A549 (cell line): ENCODE results near the gene PGLYRP1. TPM values are rescaled to one million over a fixed set of nuclear protein-coding genes. Genes with fewer than 3 reads are reported as not detected.

Source experiments
- ATAC-seq, 2 experiments: fragments of 200-7000 bp in 1 of 2; fragments of >200 bp in 1 of 2; cut with Nextera tagmentation in 1 of 2; cut with Tn5 transposase in 1 of 2; 3 replicates each; pipeline versions ENCODE4 v1.8.0 to v1.9.1; 2018 to 2020; ENCODE audit warnings: mild to moderate bottlenecking in 1 of 2, moderate library complexity in 1 of 2
- CTCF ChIA-PET: fragments of 300-600 bp; sonication (Branson Sonifier 250); formaldehyde crosslinking; extraction: SDS; loops from one replicate; lab custom pipeline; 2021; ENCODE audit warnings: antibody characterized with exemption, inconsistent platforms; lab: Yijun Ruan, JAX
- POLR2A ChIA-PET: fragments of 350-600 bp; formaldehyde crosslinking; extraction: SDS; loops from one replicate; lab custom pipeline; 2021; ENCODE audit warnings: antibody characterized with exemption, inconsistent platforms; lab: Yijun Ruan, JAX
- DNase-seq, 2 experiments: peaks; one replicate each; pipeline versions ENCODE4 v3.0.0 to v3.0.0-alpha.2; 2011 to 2016; ENCODE audit warnings: low read depth in 1 of 2, low spot score in 1 of 2
- FAIRE-seq: peaks from 2 replicates; lab custom pipeline; 2011; peaks lifted over from hg19 to GRCh38; lab: Jason Lieb, UNC
- H3K27ac ChIP-seq, 2 experiments: fragments of >200 bp; sonication (Bioruptor Twin); formaldehyde crosslinking; 3 replicates each; pipeline ENCODE4 v1.5.1; 2016 to 2017
- H3K4me1 ChIP-seq: fragments of >200 bp; sonication (Bioruptor Twin); formaldehyde crosslinking; 3 replicates; pipeline ENCODE4 v1.6.1; 2016
- H3K4me2 ChIP-seq: fragments of >200 bp; sonication (Bioruptor Twin); formaldehyde crosslinking; 3 replicates; pipeline ENCODE4 v1.6.1; 2016
- H3K4me3 ChIP-seq: fragments of >200 bp; sonication (Bioruptor Twin); formaldehyde crosslinking; 3 replicates; pipeline ENCODE4 v1.5.1; 2016
- H3K9me3 ChIP-seq: fragments of >200 bp; sonication (Bioruptor Twin); formaldehyde crosslinking; 3 replicates; pipeline ENCODE4 v1.6.1; 2016
- CEBPB ChIP-seq, 2 experiments: fragments of >200 bp in 1 of 2; sonication (Bioruptor Twin) in 1 of 2; formaldehyde crosslinking in 1 of 2; IDR thresholded peaks; 2 replicates each; pipeline ENCODE4 v1.6.1; 2012 to 2016
- CHD4 ChIP-seq: fragments of 200-600 bp; sonication (generic); IDR thresholded peaks from 2 replicates; pipeline ENCODE4 v1.6.1; 2016; ENCODE audit warnings: antibody characterized with exemption, mild to moderate bottlenecking, borderline replicate concordance
- HEYL ChIP-seq: fragments of 250-450 bp; sonication (Bioruptor Pico); IDR thresholded peaks from 2 replicates; pipeline ENCODE4 v1.8.0; 2021; ENCODE audit warnings: mild to moderate bottlenecking, moderate library complexity
- HMGXB4 ChIP-seq: fragments of 250-450 bp; sonication (Bioruptor Pico); IDR thresholded peaks from 2 replicates; pipeline ENCODE4 v1.5.0; 2021; ENCODE audit warnings: mild to moderate bottlenecking, moderate library complexity, borderline replicate concordance
- JUN ChIP-seq, 2 experiments: fragments of >200 bp; sonication (Bioruptor Twin); formaldehyde crosslinking; IDR thresholded peaks; 2 replicates in 1 of 2; 3 replicates in 1 of 2; pipeline ENCODE4 v1.6.1; 2016 to 2017
- KDM1A ChIP-seq: fragments of 200-600 bp; sonication (generic); IDR thresholded peaks from 2 replicates; pipeline ENCODE4 v1.6.1; 2016; ENCODE audit warnings: low read depth, mild to moderate bottlenecking
- KDM5A ChIP-seq: fragments of 200-600 bp; sonication (generic); IDR thresholded peaks from 2 replicates; pipeline ENCODE4 v1.6.1; 2016; ENCODE audit warnings: antibody characterized with exemption, mild to moderate bottlenecking
- MAZ ChIP-seq: fragments of 150-350 bp; IDR thresholded peaks from 2 replicates; pipeline ENCODE4 v1.6.1; 2014; ENCODE audit warnings: antibody characterized with exemption, low read depth, low read length, borderline replicate concordance
- NFE2L2 ChIP-seq: fragments of 150-350 bp; conservative IDR thresholded peaks from 2 replicates; pipeline ENCODE4 v1.6.1; 2014; ENCODE audit warnings: low read length
- NPAS2 ChIP-seq: fragments of 250-450 bp; sonication (Bioruptor Pico); IDR thresholded peaks from 2 replicates; pipeline ENCODE4 v1.8.0; 2022; ENCODE audit warnings: mild to moderate bottlenecking, moderate library complexity, borderline replicate concordance
- PHF8 ChIP-seq: fragments of 200-600 bp; sonication (generic); IDR thresholded peaks from 2 replicates; pipeline ENCODE4 v1.6.1; 2016; ENCODE audit warnings: low read depth, mild to moderate bottlenecking, antibody characterized with exemption, moderate library complexity, borderline replicate concordance
- RAD21 ChIP-seq, 2 experiments: fragments of >200 bp in 1 of 2; sonication (Bioruptor Twin) in 1 of 2; formaldehyde crosslinking in 1 of 2; IDR thresholded peaks in 1 of 2; conservative IDR thresholded peaks in 1 of 2; 2 replicates in 1 of 2; 3 replicates in 1 of 2; pipeline ENCODE4 v1.6.1; 2012 to 2018; ENCODE audit warnings: inconsistent platforms in 1 of 2
- SREBF2 ChIP-seq: fragments of 450-650 bp; IDR thresholded peaks from 2 replicates; pipeline ENCODE4 v1.6.1; 2014; ENCODE audit warnings: mild to moderate bottlenecking, moderate library complexity
- USF2 ChIP-seq: fragments of 450-650 bp; IDR thresholded peaks from 2 replicates; pipeline ENCODE4 v1.6.1; 2014; ENCODE audit warnings: antibody characterized with exemption
- ZFP36 ChIP-seq: fragments of 450-650 bp; IDR thresholded peaks from 2 replicates; pipeline ENCODE4 v1.6.1; 2014; ENCODE audit warnings: borderline replicate concordance; ENCODE audit not compliant: partially characterized antibody
- WGBS: methylation state at CpG from one replicate; pipeline ENCODE4 v1.1.6; 2017; ENCODE audit errors: missing lambda C conversion rate; 5-methylcytosine and 5-hydroxymethylcytosine counted together
- polyA plus RNA-seq, 4 experiments: library from polyadenylated mRNA; depleted of rRNA in 3 of 4; stranded (reverse); fragments of >200 nt; fragmentation: RNase III in 1 of 4; extraction: RNeasy Plus Mini Kit Qiagen cat#74134 plus additional on column Dnase treatment in 1 of 4; gene quantifications; 2 replicates in 3 of 4; 3 replicates in 1 of 4; pipeline ENCODE4 v1.2.3, GENCODE V29; 2011 to 2017
- TF ChIP-seq, protein P1 (sequence below): fragments of 150-350 bp; IDR thresholded peaks from 2 replicates; pipeline ENCODE4 v1.6.1; 2014; ENCODE audit warnings: low read depth, mild to moderate bottlenecking, low read length

The PGLYRP1 gene
- polyA plus RNA-seq, 2 of the 4 experiments (the other 2 are of a cell fraction), result not detected

- FAIRE-seq, result peak; percentile 36
- ATAC-seq, result peak; percentile 50 to 54
Observed at GRCh38 chr19:45994456-45994997, 28.3 kb downstream of the PGLYRP1 start.

DNA sequence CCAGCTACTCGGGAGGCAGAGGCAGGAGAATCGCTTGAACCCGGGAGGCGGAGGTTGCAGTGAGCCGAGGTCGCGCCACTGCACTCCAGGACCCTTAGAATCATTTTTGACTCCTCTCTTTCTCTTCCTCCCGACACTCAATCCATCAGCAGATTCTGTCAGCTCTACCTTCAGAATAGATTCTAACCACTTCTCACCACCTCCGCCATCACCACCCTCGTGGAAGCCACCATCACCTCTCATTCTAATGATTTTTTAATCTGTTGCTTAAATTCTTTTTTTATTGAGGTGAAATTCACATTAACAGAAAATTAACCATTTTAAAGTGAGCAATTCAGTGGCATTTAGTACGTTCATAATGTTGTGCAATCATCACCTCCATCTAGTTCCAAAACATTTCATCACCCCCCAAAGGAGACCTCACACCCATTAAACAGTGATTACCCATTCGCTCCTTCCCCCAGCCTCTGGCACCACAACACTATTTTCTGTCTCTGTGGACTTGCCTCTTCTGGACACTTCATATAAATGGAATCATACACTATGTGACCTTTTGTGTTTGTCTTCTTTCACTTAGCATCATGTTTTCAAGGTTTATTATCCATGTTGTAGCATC lies 32.6 kb downstream of the PGLYRP1 start:
- DNase-seq, result no peak
- no peak for ATAC-seq
- H3K4me3 ChIP-seq, result no peak overlapping the region
- no peak for TF ChIP-seq HMGXB4
- peak in 1 of 2 experiments; percentile 23; a peak in 1 of 4 replicates for TF ChIP-seq CEBPB (IDR thresholded peaks at IDR 0.05)
- no peak for TF ChIP-seq PHF8
- no peak for FAIRE-seq
- no peak overlapping the region for H3K27ac ChIP-seq
- ChIA-PET POLR2A (no interaction called here), CTCF (interaction anchor here (1.0 to 2.2 kb wide), 3 partner anchors 11 to 20 kb away, joined by 3 to 11 read pairs (median 3); no protein-coding TSS in a partner anchor)
- WGBS, result 59% methylated on average over 12 of the region's 12 CpGs
- H3K9me3 ChIP-seq, result no peaks in the 10 kb centered on the region
- no peak overlapping the region for H3K4me2 ChIP-seq
- no peaks in the 10 kb centered on the region for H3K4me1 ChIP-seq

More at GRCh38 chr19:45994456-45994997, 28.3 kb downstream of the PGLYRP1 start:
- Histone ChIP-seq H3K27ac (peak overlapping the region; percentile 72 to 82), H3K4me3 (peak overlapping the region; percentile 48), H3K4me2 (peak overlapping the region; percentile 79), H3K9me3 (no peaks in the 10 kb centered on the region), H3K4me1 (peaks cover 5% of the 10 kb centered on the region)
- 11% methylated on average over 8 of the region's 8 CpGs for WGBS
- ChIA-PET POLR2A (interaction anchor here (0.5 to 1.6 kb wide), 14 partner anchors 11 to 131 kb away, joined by 3 to 8 read pairs (median 4); partner anchors contain the start of genes IRF2BP1 and MYPOP), CTCF (interaction anchor here (1.0 to 7.2 kb wide), 13 partner anchors 16 to 534 kb away, joined by 3 to 67 read pairs (median 5); no protein-coding TSS in a partner anchor)
- no peak for DNase-seq
- TF ChIP-seq NFE2L2 (no peak), SREBF2 (no peak), USF2 (no peak), HEYL (CRISPR knock-in tag) (no peak), CEBPB (IDR thresholded peaks at IDR 0.05) (peak in 1 of 2 experiments; percentile 47; a peak in 3 of 4 replicates), JUN (IDR thresholded peaks at IDR 0.05) (peak in 1 of 2 experiments; percentile 68; a peak in 1 of 5 replicates), KDM5A (no peak)

GRCh38 chr19:45985321-45985720 lies 37.5 kb downstream of the PGLYRP1 start:
- Histone ChIP-seq H3K9me3 (no peaks in the 10 kb centered on the region), H3K4me2 (no peak overlapping the region), H3K4me1 (no peaks in the 10 kb centered on the region), H3K27ac (no peak overlapping the region), H3K4me3 (no peak overlapping the region)
- WGBS, result 76% methylated on average over 7 of the region's 7 CpGs
- FAIRE-seq (no peak), DNase-seq (no peak), ATAC-seq (no peak)
- POLR2A ChIA-PET, result interaction anchor here (0.8 kb wide), 1 partner anchor 10 kb away, joined by 3 read pairs; the partner anchor contains the start of gene CCDC61
- CTCF ChIA-PET, result interaction anchor here (0.6 to 1.1 kb wide), 4 partner anchors 11 to 84 kb away, joined by 3 read pairs; partner anchors contain the start of gene MYPOP
- TF ChIP-seq RAD21 (conservative IDR thresholded peaks at IDR 0.05 in 1 of 2, IDR thresholded peaks at IDR 0.05 in 1 of 2) (no peak), KDM1A (no peak), MAZ (no peak), ZFP36 (no peak), CHD4 (no peak), CEBPB (IDR thresholded peaks at IDR 0.05) (no peak), NPAS2 (CRISPR knock-in tag) (no peak)
- TF ChIP-seq, protein P1, sequence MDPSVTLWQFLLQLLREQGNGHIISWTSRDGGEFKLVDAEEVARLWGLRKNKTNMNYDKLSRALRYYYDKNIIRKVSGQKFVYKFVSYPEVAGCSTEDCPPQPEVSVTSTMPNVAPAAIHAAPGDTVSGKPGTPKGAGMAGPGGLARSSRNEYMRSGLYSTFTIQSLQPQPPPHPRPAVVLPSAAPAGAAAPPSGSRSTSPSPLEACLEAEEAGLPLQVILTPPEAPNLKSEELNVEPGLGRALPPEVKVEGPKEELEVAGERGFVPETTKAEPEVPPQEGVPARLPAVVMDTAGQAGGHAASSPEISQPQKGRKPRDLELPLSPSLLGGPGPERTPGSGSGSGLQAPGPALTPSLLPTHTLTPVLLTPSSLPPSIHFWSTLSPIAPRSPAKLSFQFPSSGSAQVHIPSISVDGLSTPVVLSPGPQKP, result no peak
